HG03025 (cell line): ENCODE data around the gene KCNQ5.

ENCODE experiments used
- ATAC-seq: cut with Tn5 transposase; IDR thresholded peaks from one replicate; pipeline ENCODE4 v1.9.1; 2021; ENCODE audit warnings: mild to moderate bottlenecking, moderate library complexity; ENCODE audit not compliant: unreplicated experiment, low FRiP score

Gene KCNQ5

DNA sequence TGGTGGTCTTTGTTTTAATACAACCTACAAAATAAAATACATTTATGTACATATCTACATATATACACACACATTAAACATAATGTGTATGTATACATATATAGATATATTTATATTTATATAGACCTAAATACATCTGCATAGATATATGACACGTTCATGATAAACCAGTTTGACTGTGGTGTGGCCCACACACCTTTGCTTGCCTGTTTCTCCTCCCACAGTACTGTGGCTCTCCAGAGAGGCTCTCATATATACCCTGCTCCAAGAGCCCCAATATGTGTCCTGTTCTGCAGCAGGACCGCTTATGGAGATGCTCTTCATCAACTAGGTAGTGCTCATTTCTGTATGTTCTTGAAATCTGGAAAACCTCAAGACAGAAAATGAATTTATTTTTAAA is 207.0 kb downstream of the KCNQ5 start:
- ATAC-seq = no peak

DNA sequence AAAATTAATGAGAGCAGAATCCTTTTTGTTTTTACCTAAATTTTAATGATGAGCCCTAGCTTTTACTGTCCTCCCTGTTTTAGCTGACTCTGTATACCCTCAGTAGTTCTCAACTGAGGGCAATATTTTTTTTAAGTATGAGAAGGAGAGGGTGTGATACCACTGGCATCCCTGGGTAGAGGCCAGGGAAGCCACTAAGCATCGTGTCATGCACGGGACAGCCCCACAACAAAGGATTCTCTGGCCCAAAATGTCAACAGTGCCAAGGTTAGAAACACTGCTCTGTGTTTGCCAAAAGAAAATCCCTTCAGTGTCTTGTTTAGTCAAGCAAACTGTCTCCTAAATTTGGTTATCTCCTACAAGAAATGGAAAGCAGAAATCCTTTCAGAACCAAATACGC is 210.4 kb downstream of the KCNQ5 start:
- no peak for ATAC-seq

DNA sequence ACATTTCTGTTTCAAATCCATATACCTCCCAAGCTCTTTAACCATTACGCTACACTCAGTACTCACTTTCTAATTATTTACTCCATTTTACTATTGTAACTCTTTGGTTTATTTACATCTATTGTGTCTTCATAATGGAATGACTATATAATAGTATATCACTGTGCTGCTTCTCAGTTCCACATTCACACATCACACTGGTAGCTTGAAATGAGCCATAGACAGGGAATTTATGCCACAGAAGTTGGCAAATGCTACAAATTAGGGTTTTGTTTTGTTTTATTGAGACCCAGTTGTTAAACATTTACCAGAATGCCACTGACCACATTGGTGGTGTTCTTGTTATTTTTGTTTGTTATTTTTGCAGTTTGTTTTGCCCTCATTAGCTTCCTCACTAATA is 213.9 kb downstream of the KCNQ5 start:
- no peak for ATAC-seq

- ATAC-seq = no peak
Measured at GRCh38 chr6:72836971-72837370, 215.1 kb downstream of the KCNQ5 start.

GRCh38 chr6:72841195-72841594 is 219.3 kb downstream of the KCNQ5 start:
- ATAC-seq = no peak

GRCh38 chr6:72842140-72842539 is 220.3 kb downstream of the KCNQ5 start:
- ATAC-seq = no peak

- no peak for ATAC-seq
Measured at GRCh38 chr6:72844614-72845013, 222.8 kb downstream of the KCNQ5 start.

- ATAC-seq = no peak
Measured at GRCh38 chr6:72849346-72849745, 227.5 kb downstream of the KCNQ5 start.

DNA sequence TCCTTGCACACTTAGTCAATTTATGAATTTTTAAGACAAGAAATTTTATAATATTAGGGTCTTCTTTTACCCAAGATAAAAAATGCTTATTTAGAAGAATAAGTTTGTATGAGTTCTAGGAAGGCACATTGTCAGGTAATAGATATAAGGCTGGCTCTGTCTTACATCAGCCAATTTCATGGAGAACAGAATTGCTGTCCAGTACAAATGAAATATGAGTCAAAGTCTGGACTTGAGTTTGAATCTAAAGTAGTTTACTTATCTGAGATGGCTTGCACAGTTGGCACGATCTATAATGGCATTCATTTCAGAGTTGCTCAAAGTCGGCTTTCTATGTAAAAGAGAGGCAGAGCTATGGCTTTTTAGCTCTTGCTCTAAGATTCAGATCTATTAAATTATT is 228.2 kb downstream of the KCNQ5 start:
- ATAC-seq = no peak

GRCh38 chr6:72850469-72850868 is 228.6 kb downstream of the KCNQ5 start:
- ATAC-seq = no peak

- ATAC-seq = no peak
Measured at GRCh38 chr6:72855471-72855870, 233.6 kb downstream of the KCNQ5 start.

DNA sequence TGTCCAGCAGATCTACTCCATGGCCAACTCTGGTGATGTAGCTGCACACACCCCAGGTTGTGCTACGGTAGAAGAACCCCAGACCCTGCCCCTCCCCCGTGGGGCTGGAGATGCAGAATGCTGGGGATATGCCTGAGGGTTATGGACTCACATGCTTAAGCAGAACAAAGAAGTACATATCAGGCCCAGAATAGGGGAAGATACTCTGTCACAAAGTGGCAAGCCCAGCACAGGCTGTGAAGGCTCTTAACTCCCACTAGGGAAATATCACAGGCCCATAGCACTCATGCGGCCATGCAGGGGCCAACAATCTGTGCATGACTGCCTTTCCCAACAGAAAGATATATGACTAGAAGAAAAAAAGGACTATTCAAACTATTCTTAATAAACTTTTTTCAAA is 234.9 kb downstream of the KCNQ5 start:
- ATAC-seq = no peak

DNA sequence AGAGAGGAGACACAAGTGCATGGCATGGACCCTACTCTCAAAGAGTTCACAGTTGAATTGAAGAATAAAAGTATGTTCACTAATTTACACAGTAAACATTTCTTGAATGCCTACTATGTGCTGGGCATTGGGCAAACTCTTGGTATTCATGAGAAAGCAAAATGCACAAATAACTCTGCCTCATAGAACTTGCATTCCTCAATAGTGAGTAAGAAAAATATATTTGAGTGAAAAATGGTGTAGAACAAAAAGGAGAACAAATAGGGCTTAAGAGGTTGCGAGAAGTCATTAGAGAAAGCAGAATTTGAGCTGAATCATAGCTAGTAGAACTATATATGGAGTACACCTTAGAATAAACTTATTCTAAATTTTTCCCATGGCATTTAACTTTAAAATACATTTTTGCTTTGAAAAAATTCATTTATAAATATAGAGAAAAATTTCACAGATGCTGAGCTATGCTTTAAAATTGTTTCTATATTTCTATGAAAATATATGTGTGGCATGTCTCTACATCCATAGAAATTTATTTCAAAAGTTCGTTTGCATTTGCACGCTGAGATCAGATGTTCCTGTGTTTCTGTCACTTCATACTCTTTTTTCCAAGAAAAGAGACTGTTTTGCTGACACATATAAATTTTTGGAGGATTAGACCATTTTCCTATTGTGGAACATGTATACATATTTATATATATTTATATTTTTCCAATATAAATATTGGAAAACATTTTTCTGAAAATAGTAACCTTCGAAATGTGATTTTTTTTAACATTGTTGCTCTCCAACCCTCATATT is 236.1 kb downstream of the KCNQ5 start:
- ATAC-seq = no peak

GRCh38 chr6:72861059-72861458 is 239.2 kb downstream of the KCNQ5 start:
- no peak for ATAC-seq

DNA sequence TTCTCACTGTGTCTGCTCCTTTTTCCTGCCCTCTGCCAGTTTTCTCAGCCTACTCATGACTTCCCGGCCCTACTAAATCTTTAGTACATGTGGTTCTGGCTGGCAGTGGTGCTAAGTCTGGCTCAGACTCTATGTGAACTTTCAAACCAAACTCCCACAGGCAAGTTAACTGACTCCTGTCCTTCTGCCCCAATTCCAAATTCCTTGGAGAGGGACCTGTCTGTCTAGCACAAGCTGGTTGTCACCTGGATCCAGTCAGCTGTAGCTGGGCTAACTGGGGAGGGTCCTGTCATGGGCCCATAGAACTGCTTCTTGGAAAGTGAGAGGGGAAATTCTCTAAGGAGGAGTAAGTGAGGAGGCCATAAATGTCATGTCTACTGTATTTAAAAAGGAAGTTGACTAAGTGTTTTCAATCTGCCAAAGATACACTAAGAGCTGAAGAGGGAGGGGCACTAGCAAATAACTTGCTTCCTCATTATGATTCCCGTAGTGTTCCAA is 240.1 kb downstream of the KCNQ5 start:
- no peak for ATAC-seq

DNA sequence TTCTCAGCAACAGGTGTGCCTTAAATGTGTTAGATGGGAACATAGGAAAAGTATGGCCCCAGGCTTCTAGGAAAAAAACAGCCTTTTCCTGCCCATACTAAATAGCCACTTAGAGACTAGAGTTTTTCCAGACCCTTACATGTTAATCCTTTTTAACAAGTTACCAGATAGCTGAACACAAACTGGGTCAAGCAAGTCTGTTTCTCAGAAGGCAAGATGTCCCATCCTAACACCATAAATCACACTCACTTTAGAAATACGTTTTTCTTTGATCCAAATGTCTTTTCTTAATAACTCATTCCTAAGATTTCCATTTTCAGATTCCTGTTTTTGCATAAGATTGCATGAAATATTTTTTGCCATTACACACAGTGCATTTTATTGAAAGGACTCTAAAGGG is 241.3 kb downstream of the KCNQ5 start:
- no peak for ATAC-seq

- ATAC-seq = no peak
Measured at GRCh38 chr6:72864236-72864635, 242.4 kb downstream of the KCNQ5 start.

- ATAC-seq = no peak
Measured at GRCh38 chr6:72864799-72865198, 242.9 kb downstream of the KCNQ5 start.

DNA sequence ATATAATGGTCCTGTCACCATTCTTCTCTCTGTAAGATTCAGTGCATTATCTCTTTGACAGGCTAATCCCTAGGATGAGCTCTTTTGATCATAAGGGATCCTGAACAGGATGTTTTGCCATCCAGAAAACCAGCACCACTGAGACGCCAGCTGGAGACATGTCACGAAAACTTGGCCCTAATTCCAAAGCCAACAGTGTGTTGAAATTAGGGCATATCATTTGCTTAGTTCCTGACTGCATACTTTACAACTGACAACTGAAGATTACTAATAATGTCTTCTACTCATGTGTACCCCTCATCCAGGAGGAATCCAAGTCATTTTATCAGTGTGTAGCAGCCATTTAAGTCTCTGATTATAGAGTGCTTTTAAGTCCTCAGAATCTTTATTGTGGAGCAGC is 243.6 kb downstream of the KCNQ5 start:
- ATAC-seq = no peak

GRCh38 chr6:72869621-72870020 is 247.8 kb downstream of the KCNQ5 start:
- no peak for ATAC-seq

DNA sequence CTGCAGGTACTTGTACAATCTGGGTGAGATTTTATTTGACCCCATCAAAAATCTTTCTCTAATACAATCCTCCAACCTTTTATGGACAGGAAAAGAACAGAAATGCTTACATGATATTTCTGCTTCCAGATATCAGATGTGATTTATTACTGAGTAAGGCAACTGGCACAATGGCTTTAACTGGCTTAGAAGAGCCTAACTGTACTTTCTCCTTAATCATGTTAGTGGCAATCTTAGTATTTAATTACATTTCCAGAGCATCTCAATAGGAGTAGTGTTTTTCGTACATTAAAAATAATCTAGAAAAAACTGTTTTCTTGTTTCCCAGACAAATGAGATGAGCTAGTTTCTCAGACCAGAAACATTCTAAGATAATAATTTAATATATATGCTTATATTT is 251.6 kb downstream of the KCNQ5 start:
- ATAC-seq = no peak

- no peak for ATAC-seq
Measured at GRCh38 chr6:72876256-72876655, 254.4 kb downstream of the KCNQ5 start.

DNA sequence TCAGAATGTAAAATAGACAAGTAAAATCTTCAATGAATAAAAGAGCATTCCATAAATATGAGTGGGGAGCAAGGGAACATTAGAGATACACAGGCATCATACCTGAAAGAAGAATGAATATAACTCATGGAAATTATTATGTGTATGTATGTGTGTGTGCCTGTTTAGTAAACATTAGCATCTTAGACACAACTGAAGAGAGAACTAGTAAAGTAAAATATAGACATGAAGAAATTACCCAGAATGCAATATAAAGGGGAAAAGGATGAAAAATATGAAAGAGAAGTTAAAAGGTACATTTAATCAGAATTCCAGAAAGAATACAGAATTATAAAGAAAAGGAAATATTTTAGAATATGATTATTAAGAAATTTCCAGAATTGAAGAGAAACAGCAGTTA is 264.3 kb downstream of the KCNQ5 start:
- ATAC-seq = no peak
